Thyroid gland (tissue), 4 donors: ENCODE results near the gene DMD. TPM values are rescaled to one million over a fixed set of nuclear protein-coding genes. Genes with fewer than 3 reads are reported as not detected.

Experiments
- DNase-seq, 2 donors: peaks; one replicate each; pipeline ENCODE4 v3.0.0-alpha.2; 2019
- H3K27ac ChIP-seq, 3 donors: fragments of 200-600 bp; sonication (generic); 1 replicate in 2 of 3; 2 replicates in 1 of 3; pipeline ENCODE4 v1.5.1; 2016 to 2019; ENCODE audit warnings: mild to moderate bottlenecking in 1 of 3, moderate library complexity in 1 of 3
- H3K27me3 ChIP-seq: fragments of 200-600 bp; sonication (generic); one replicate; pipeline ENCODE4 v1.5.1; 2019
- H3K36me3 ChIP-seq, 2 donors: fragments of 200-600 bp; sonication (generic); one replicate each; pipeline ENCODE4 v1.5.1; 2016 to 2019
- H3K4me1 ChIP-seq, 2 donors: fragments of 200-600 bp; sonication (generic); one replicate each; pipeline ENCODE4 v1.5.1; 2017 to 2019
- H3K4me3 ChIP-seq, 3 donors: fragments of 200-600 bp; sonication (generic); replicated peaks in 1 of 3; 1 replicate in 2 of 3; 2 replicates in 1 of 3; pipeline ENCODE4 v1.5.1; 2016; ENCODE audit warnings: mild to moderate bottlenecking in 1 of 3
- H3K9me3 ChIP-seq: fragments of 200-600 bp; sonication (generic); one replicate; pipeline ENCODE4 v1.5.1; 2017
- POLR2A ChIP-seq, 2 donors: fragments of 450-650 bp; IDR thresholded peaks; one replicate each; pipeline ENCODE4 v1.6.1; 2017; ENCODE audit warnings: antibody characterized with exemption in 2 of 2, mild to moderate bottlenecking in 2 of 2, moderate library complexity in 1 of 2
- WGBS, 2 donors: methylation state at CpG; one replicate each; pipeline ENCODE4 v1.1.5; 2017; 5-methylcytosine and 5-hydroxymethylcytosine counted together
- intact Hi-C: fragments of 100-400 bp; cut with DNase I; formaldehyde crosslinking; loops from one replicate; pipeline ENCODE4 v1.15.1; 2023
- total RNA-seq, 4 donors: library from RNA; depleted of rRNA; stranded (reverse); fragments of >200 nt; gene quantifications; one replicate each; pipeline ENCODE4 v1.2.3, GENCODE V29; 2016
- TF ChIP-seq, protein P1 (sequence below), 6 experiments: fragments of 200-600 bp in 3 of 6; fragments of 450-650 bp in 3 of 6; sonication (generic) in 3 of 6; IDR thresholded peaks; one replicate each; pipeline ENCODE4 v1.5.1; 2016 to 2019; ENCODE audit warnings: antibody characterized with exemption in 6 of 6, mild to moderate bottlenecking in 2 of 6, inconsistent platforms in 1 of 6, moderate library complexity in 1 of 6

Gene DMD
- total RNA-seq, 4 donors from 2014 or later, result 16.5 to 24.0 (median 21.7) TPM

DNA sequence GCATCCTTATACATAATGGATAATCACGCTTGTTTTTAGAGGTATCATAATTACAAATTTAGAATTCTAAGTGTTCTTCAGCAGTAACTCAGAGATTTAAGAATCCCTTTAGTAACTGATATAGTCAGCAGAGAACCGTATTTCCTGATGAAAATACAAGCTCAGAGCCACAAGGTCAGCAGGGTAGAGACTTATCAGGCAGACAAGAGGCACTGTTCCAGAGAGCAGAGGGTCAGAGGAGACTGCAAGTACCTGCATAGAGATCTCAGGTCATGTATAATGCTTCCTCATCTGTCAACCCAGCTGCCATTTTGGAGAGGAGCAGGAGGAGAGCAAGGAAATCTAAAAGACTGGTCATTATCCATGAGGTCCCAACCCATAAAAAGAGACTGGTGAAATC, 1352.4 kb downstream of the DMD start:
- H3K27ac ChIP-seq, result no peak overlapping the region
- no peaks in the 10 kb centered on the region for H3K27me3 ChIP-seq
- TF ChIP-seq, protein P1, sequence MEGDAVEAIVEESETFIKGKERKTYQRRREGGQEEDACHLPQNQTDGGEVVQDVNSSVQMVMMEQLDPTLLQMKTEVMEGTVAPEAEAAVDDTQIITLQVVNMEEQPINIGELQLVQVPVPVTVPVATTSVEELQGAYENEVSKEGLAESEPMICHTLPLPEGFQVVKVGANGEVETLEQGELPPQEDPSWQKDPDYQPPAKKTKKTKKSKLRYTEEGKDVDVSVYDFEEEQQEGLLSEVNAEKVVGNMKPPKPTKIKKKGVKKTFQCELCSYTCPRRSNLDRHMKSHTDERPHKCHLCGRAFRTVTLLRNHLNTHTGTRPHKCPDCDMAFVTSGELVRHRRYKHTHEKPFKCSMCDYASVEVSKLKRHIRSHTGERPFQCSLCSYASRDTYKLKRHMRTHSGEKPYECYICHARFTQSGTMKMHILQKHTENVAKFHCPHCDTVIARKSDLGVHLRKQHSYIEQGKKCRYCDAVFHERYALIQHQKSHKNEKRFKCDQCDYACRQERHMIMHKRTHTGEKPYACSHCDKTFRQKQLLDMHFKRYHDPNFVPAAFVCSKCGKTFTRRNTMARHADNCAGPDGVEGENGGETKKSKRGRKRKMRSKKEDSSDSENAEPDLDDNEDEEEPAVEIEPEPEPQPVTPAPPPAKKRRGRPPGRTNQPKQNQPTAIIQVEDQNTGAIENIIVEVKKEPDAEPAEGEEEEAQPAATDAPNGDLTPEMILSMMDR (IDR thresholded peaks at IDR 0.05), result no peak
- no peak for TF ChIP-seq POLR2A (IDR thresholded peaks at IDR 0.05)
- no peak overlapping the region for H3K4me3 ChIP-seq
- intact Hi-C loops, result no loop called here
- no peaks in the 10 kb centered on the region for H3K9me3 ChIP-seq
- WGBS, 2 donors, result 85 to 89% methylated on average over 2 of the region's 2 CpGs
- DNase-seq, result no peak
- H3K36me3 ChIP-seq, result no peaks in the 10 kb centered on the region
- H3K4me1 ChIP-seq, result no peaks in the 10 kb centered on the region

GRCh38 chrX:31854716-31855115, 1356.6 kb downstream of the DMD start:
- no peak for TF ChIP-seq POLR2A (IDR thresholded peaks at IDR 0.05)
- TF ChIP-seq, protein P1 (IDR thresholded peaks at IDR 0.05), result no peak
- intact Hi-C loops, result no loop called here

DNA sequence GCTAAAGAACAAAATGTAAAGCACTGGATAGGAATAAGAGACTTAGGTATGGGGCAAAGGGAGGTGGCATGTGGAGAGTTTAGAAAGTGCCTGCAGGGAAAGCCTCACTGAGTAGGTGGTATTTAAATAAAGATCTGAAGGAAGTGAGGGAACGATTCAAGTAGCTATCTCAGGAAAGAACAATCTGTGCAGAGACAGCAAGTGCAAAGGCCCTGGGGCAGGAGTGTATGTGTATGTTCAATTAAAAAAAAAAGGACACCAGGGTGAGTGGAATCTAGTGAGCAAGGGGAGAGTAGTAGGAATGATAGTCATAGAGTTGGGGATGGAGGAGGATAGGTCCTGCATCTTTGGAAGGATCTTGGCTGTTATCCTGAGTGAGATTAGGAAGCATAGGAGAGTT, 1359.6 kb downstream of the DMD start:
- 57 to 67% methylated on average over 1 of the region's 1 CpG for WGBS, 2 donors
- Histone ChIP-seq H3K4me1 (no peaks in the 10 kb centered on the region), H3K4me3 (no peak overlapping the region), H3K36me3 (no peaks in the 10 kb centered on the region), H3K27ac (no peak overlapping the region), H3K27me3 (no peaks in the 10 kb centered on the region), H3K9me3 (no peaks in the 10 kb centered on the region)
- intact Hi-C loops, result no loop called here
- no peak for TF ChIP-seq POLR2A (IDR thresholded peaks at IDR 0.05)
- TF ChIP-seq, protein P1 (IDR thresholded peaks at IDR 0.05), result no peak
- DNase-seq, result no peak

More at GRCh38 chrX:31854716-31855115, 1356.6 kb downstream of the DMD start:
- Histone ChIP-seq H3K4me3 (no peak overlapping the region), H3K27me3 (no peaks in the 10 kb centered on the region), H3K36me3 (no peaks in the 10 kb centered on the region), H3K27ac (no peak overlapping the region), H3K9me3 (no peaks in the 10 kb centered on the region), H3K4me1 (no peaks in the 10 kb centered on the region)
- WGBS, 2 donors, result 86 to 91% methylated on average over 5 of the region's 5 CpGs
- DNase-seq, result no peak

DNA sequence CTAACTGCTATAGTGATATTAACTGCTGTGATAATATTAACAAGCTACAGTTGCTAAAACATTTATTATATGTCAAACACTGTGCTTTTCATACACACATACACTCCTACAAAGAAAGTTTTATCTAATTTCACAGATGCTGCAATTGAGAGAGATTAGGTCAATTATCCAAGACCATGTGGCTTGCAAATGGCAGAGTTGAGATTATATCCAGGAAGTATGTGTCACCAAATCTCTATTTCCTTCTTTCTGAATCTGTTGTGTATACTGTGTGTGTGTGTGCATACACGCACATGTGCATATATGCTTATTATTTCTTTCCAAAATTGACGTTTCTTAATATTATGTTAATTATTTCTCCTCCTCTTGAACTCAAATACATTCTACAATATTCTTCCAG, 1363.6 kb downstream of the DMD start:
- Histone ChIP-seq H3K9me3 (no peaks in the 10 kb centered on the region), H3K4me3 (no peak overlapping the region), H3K27me3 (no peaks in the 10 kb centered on the region), H3K4me1 (no peaks in the 10 kb centered on the region), H3K36me3 (no peaks in the 10 kb centered on the region), H3K27ac (no peak overlapping the region)
- DNase-seq, result no peak
- TF ChIP-seq, protein P1 (IDR thresholded peaks at IDR 0.05), result no peak
- TF ChIP-seq POLR2A (IDR thresholded peaks at IDR 0.05), result no peak
- 88 to 89% methylated on average over 2 of the region's 2 CpGs for WGBS, 2 donors
- intact Hi-C loops, result no loop called here

DNA sequence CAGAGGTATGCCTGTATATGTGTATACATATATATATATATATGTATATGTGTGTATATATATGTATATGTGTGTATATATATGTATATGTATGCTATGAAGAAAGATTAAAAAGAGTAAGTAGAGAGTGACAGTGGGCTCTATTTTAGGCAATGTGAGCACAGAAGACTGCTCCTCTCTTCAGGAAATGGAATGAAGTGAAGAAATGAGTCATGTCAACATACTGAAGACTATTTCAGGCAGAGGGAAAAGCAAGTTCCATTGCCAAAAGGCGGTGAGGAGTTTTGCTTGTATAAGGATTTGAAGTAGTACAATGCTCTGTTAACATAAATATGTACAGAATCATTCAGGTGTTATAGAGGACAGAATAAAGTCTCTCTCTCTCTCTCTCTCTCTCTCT, 1366.3 kb downstream of the DMD start:
- Histone ChIP-seq H3K9me3 (no peaks in the 10 kb centered on the region), H3K4me3 (no peak overlapping the region), H3K36me3 (no peaks in the 10 kb centered on the region), H3K27me3 (no peaks in the 10 kb centered on the region), H3K27ac (no peak overlapping the region), H3K4me1 (no peaks in the 10 kb centered on the region)
- TF ChIP-seq, protein P1 (IDR thresholded peaks at IDR 0.05), result no peak
- TF ChIP-seq POLR2A (IDR thresholded peaks at IDR 0.05), result no peak
- DNase-seq, result no peak
- intact Hi-C loops, result no loop called here
- WGBS, 2 donors, result 67 to 84% methylated on average over 1 of the region's 1 CpG
